Hematopoietic multipotent progenitor cell treated with erythropoietin and hydrocortisone succinate and interleukin-3 and kit ligand, for 4 days (in vitro differentiated cells): ENCODE measurements around the gene CNTN5.

Experiments used
- DNase-seq: peaks from one replicate; pipeline ENCODE4 v3.0.0-alpha.2; 2015

Gene CNTN5

GRCh38 chr11:100356035-100356434, 1335.3 kb downstream of the CNTN5 start:
- DNase-seq, result no peak

- no peak for DNase-seq
Measured at GRCh38 chr11:100359281-100359680, 1338.5 kb downstream of the CNTN5 start.

GRCh38 chr11:100367892-100368291, 1347.1 kb downstream of the CNTN5 start:
- no peak for DNase-seq

- DNase-seq, result no peak
Measured at GRCh38 chr11:100383357-100383865, 1362.7 kb downstream of the CNTN5 start.

GRCh38 chr11:100396266-100396665, 1375.5 kb downstream of the CNTN5 start:
- DNase-seq, result no peak

GRCh38 chr11:100397401-100397800, 1376.7 kb downstream of the CNTN5 start:
- DNase-seq, result no peak

GRCh38 chr11:100403816-100404215, 1383.1 kb downstream of the CNTN5 start:
- DNase-seq, result no peak

- no peak for DNase-seq
Measured at GRCh38 chr11:100404907-100405306, 1384.2 kb downstream of the CNTN5 start.
